HCT116 (cell line): ENCODE results near the gene LYVE1. TPM values are rescaled to one million over a fixed set of nuclear protein-coding genes. Genes with fewer than 3 reads are reported as not detected.

Experiments
- ATAC-seq: fragments of 200-7000 bp; cut with Tn5 transposase; 2 replicates; pipeline ENCODE4 v1.9.1; 2020; ENCODE audit warnings: mild to moderate bottlenecking, moderate library complexity
- BruUV-seq: library from RNA; stranded (reverse); fragments of 400-500 nt; replicated peaks from 2 replicates; lab custom pipeline; 2021; lab: Mats Ljungman, UMichigan
- CTCF ChIA-PET: fragments of 300-600 bp; sonication (Branson Sonifier 250); formaldehyde crosslinking; loops from one replicate; lab custom pipeline; 2021; ENCODE audit warnings: antibody characterized with exemption; lab: Charles Lee
- POLR2A ChIA-PET: fragments of 300-600, 350-600 bp; sonication (Branson Sonifier 250); formaldehyde crosslinking; loops from one replicate; lab custom pipeline; 2021; ENCODE audit warnings: antibody characterized with exemption; lab: Charles Lee
- RAD21 ChIA-PET, 2 experiments: fragments of 300-600 bp; sonication (Branson Sonifier 250); formaldehyde crosslinking; loops; one replicate each; lab custom pipeline; 2023; ENCODE audit warnings: low total read pairs in 2 of 2; ENCODE audit not compliant: uncharacterized antibody in 2 of 2, unreplicated experiment in 2 of 2, low non-redundant PET in 1 of 2; lab: Charles Lee
- DNase-seq: peaks from one replicate; pipeline ENCODE4 v3.0.0-alpha.2; 2010; ENCODE audit warnings: low read depth, low spot score
- H2AFZ ChIP-seq: fragments of 200-600 bp; shearing (Covaris generic), sonication (generic); 2 replicates; pipeline ENCODE4 v1.6.1; 2017; ENCODE audit warnings: low read depth, mixed run types, mixed read lengths, antibody characterized with exemption, low read length; ENCODE audit not compliant: poor library complexity, severe bottlenecking
- H3K27ac ChIP-seq: 2 replicates; pipeline ENCODE4 v1.5.1; 2012; ENCODE audit warnings: low read depth, low read length
- H3K27me3 ChIP-seq: fragments of 200-600 bp; sonication (generic); 2 replicates; pipeline ENCODE4 v1.6.1; 2016; ENCODE audit warnings: mixed run types, low read length, mixed read lengths; ENCODE audit not compliant: insufficient read depth
- H3K36me3 ChIP-seq, 2 experiments: fragments of 200-500 bp in 1 of 2; fragments of 200-600 bp in 1 of 2; sonication (Bioruptor generic) in 1 of 2; sonication (generic) in 1 of 2; 2 replicates each; pipeline versions ENCODE4 v1.5.1 to v1.6.1; 2014 to 2016; ENCODE audit warnings: low read length in 2 of 2, inconsistent platforms in 1 of 2, mixed read lengths in 1 of 2, mixed run types in 1 of 2; ENCODE audit not compliant: insufficient read depth in 2 of 2, control insufficient read depth in 1 of 2
- H3K4me1 ChIP-seq, 2 experiments: fragments of 200-600 bp in 1 of 2; sonication (generic) in 1 of 2; 2 replicates each; pipeline versions ENCODE4 v1.5.1 to v1.6.1; 2012 to 2017; ENCODE audit warnings: low read length in 2 of 2, inconsistent platforms in 1 of 2, mild to moderate bottlenecking in 1 of 2, mixed read lengths in 1 of 2, mixed run types in 1 of 2, moderate library complexity in 1 of 2; ENCODE audit not compliant: insufficient read depth in 2 of 2, control insufficient read depth in 1 of 2
- H3K4me2 ChIP-seq: fragments of 200-600 bp; sonication (generic); 2 replicates; pipeline ENCODE4 v1.6.1; 2017; ENCODE audit warnings: mixed run types, low read length, mixed read lengths
- H3K4me3 ChIP-seq, 2 experiments: fragments of 200-600 bp in 1 of 2; sonication (generic) in 1 of 2; replicated peaks in 1 of 2; 2 replicates each; pipeline ENCODE4 v1.5.1; 2011 to 2016; ENCODE audit warnings: low read length in 2 of 2, control low read depth in 1 of 2, low read depth in 1 of 2, mild to moderate bottlenecking in 1 of 2, mixed read lengths in 1 of 2, mixed run types in 1 of 2
- H3K79me2 ChIP-seq: fragments of 200-600 bp; sonication (generic); 2 replicates; pipeline ENCODE4 v1.6.1; 2017; ENCODE audit warnings: mild to moderate bottlenecking, mixed run types, low read length, moderate library complexity, mixed read lengths; ENCODE audit not compliant: insufficient read depth
- H3K9ac ChIP-seq: fragments of 200-600 bp; sonication (generic); 2 replicates; pipeline ENCODE4 v1.6.1; 2016; ENCODE audit warnings: low read length, mixed read lengths
- H3K9me2 ChIP-seq: fragments of 200-600 bp; sonication (generic), shearing (Covaris generic); 2 replicates; pipeline ENCODE4 v1.6.1; 2017; ENCODE audit warnings: mixed run types, mild to moderate bottlenecking, moderate library complexity; ENCODE audit not compliant: insufficient read depth
- H3K9me3 ChIP-seq, 2 experiments: fragments of 200-500 bp in 1 of 2; fragments of 200-600 bp in 1 of 2; sonication (Bioruptor generic) in 1 of 2; sonication (generic) in 1 of 2; 2 replicates each; pipeline ENCODE4 v1.6.1; 2014 to 2017; ENCODE audit warnings: low read length in 2 of 2, mixed read lengths in 2 of 2, inconsistent platforms in 1 of 2, low read depth in 1 of 2, mild to moderate bottlenecking in 1 of 2, mixed run types in 1 of 2, moderate library complexity in 1 of 2; ENCODE audit not compliant: control insufficient read depth in 1 of 2, insufficient read depth in 1 of 2
- H4K20me1 ChIP-seq: fragments of 200-600 bp; sonication (generic), shearing (Covaris generic); 2 replicates; pipeline ENCODE4 v1.6.1; 2017; ENCODE audit warnings: mixed run types, mild to moderate bottlenecking, moderate library complexity; ENCODE audit not compliant: insufficient read depth
- ATF3 ChIP-seq: IDR thresholded peaks from 2 replicates; pipeline ENCODE4 v1.6.1; 2012
- CTCF ChIP-seq, 3 experiments: fragments of 200-600 bp in 1 of 3; sonication (generic) in 1 of 3; IDR thresholded peaks in 2 of 3; conservative IDR thresholded peaks in 1 of 3; 2 replicates each; pipeline ENCODE4 v1.5.1; 2012 to 2017; ENCODE audit warnings: low read depth in 2 of 3, low read length in 2 of 3, antibody characterized with exemption in 1 of 3, borderline replicate concordance in 1 of 3, control low read depth in 1 of 3, mild to moderate bottlenecking in 1 of 3, mixed read lengths in 1 of 3, mixed run types in 1 of 3, moderate library complexity in 1 of 3; ENCODE audit not compliant: insufficient read depth in 1 of 3
- ELF1 ChIP-seq: IDR thresholded peaks from 2 replicates; pipeline ENCODE4 v1.6.1; 2012; ENCODE audit warnings: low read depth, borderline replicate concordance
- EZH2 ChIP-seq: fragments of 200-600 bp; sonication (generic); IDR thresholded peaks from 2 replicates; pipeline ENCODE4 v1.6.1; 2017; ENCODE audit warnings: antibody characterized with exemption, mixed run types
- EZH2phosphoT487 ChIP-seq: fragments of 200-600 bp; IDR thresholded peaks from 2 replicates; pipeline ENCODE4 v1.6.1; 2018; ENCODE audit warnings: antibody characterized with exemption, borderline replicate concordance
- SIN3A ChIP-seq: IDR thresholded peaks from 2 replicates; pipeline ENCODE4 v1.6.1; 2012; ENCODE audit warnings: low read depth
- SP1 ChIP-seq: IDR thresholded peaks from 2 replicates; pipeline ENCODE4 v1.6.1; 2012; ENCODE audit warnings: low read depth
- TCF7L2 ChIP-seq: IDR thresholded peaks from 2 replicates; pipeline ENCODE4 v1.7.0; 2011; ENCODE audit warnings: borderline replicate concordance, inconsistent platforms; ENCODE audit not compliant: insufficient read depth, insufficient read length; ENCODE audit errors: extremely low read depth
- YY1 ChIP-seq: IDR thresholded peaks from 2 replicates; pipeline ENCODE4 v1.6.1; 2011; ENCODE audit warnings: low read length, low read depth, moderate library complexity, mild to moderate bottlenecking; ENCODE audit not compliant: insufficient replicate concordance; ENCODE audit errors: extremely low read depth
- ZBTB33 ChIP-seq: IDR thresholded peaks from 2 replicates; pipeline ENCODE4 v1.6.1; 2011; ENCODE audit warnings: mild to moderate bottlenecking, low read length, moderate library complexity; ENCODE audit not compliant: insufficient replicate concordance; ENCODE audit errors: extremely low read depth
- intact Hi-C: fragments of 100-400 bp; cut with micrococcal nuclease; formaldehyde crosslinking; loops from 2 replicates; pipeline ENCODE4 v1.10.0; 2022
- total RNA-seq: library from RNA; stranded (reverse); gene quantifications from one replicate; pipeline ENCODE4 v1.2.1, GENCODE V29; 2021; ENCODE audit not compliant: unreplicated experiment

Gene LYVE1
- total RNA-seq, 1 experiment from 2014 or later: 0.34 TPM

GRCh38 chr11:10532526-10532925 is 35.9 kb downstream of the LYVE1 start (continued):
- TF ChIP-seq ZBTB33 (no peak), SP1 (no peak), EZH2phosphoT487 (no peak), TCF7L2 (no peak), EZH2 (no peak)

- no peak for DNase-seq
- BruUV-seq: no TSS peak
- Histone ChIP-seq H4K20me1 (no peaks in the 10 kb centered on the region), H3K9me2 (no peaks in the 10 kb centered on the region), H3K9ac (peak overlapping the region; percentile 31), H3K4me3 (0 out of 4 replicates have a peak overlapping the region, but pooled peaks of 1 of the 2 experiments have one; percentile 3), H3K79me2 (peaks cover 76% of the 10 kb centered on the region), H3K4me1 (peaks cover 50 to 85% of the 10 kb centered on the region in 2 experiments), H3K36me3 (peaks cover 8 to 61% of the 10 kb centered on the region in 2 experiments; a peak in 3 of 4 replicates), H3K4me2 (peak overlapping the region; percentile 77), H2AFZ (no peak overlapping the region), H3K27ac (peak overlapping the region; percentile 90), H3K27me3 (no peaks in the 10 kb centered on the region), H3K9me3 (no peaks in the 10 kb centered on the region)
- intact Hi-C loops: loop anchor here (5.0 kb wide), 1 partner anchor 208 kb away; no protein-coding TSS in a partner anchor
- no peak for ATAC-seq
- CTCF ChIA-PET: no interaction called here
- RAD21 ChIA-PET: no interaction called here
- POLR2A ChIA-PET: no interaction called here
- TF ChIP-seq ELF1 (no peak), CTCF (IDR thresholded peaks at IDR 0.05 in 2 of 3, conservative IDR thresholded peaks at IDR 0.05 in 1 of 3; ENCODE audit: borderline replicate concordance in 1 of 3, insufficient read depth in 1 of 3, low read depth in 2 of 3, low read length in 2 of 3) (no peak), TCF7L2 (no peak), YY1 (no peak), SIN3A (no peak), ATF3 (no peak)
Observed at GRCh38 chr11:10529279-10529678, 39.2 kb downstream of the LYVE1 start.
